Measurements from ENCODE around the gene LGALS7.

LGALS7 gene

GRCh38 chr19:38737921-38738737 is 35.2 kb downstream of the LGALS7 start:
- no peak for DNase-seq

DNA sequence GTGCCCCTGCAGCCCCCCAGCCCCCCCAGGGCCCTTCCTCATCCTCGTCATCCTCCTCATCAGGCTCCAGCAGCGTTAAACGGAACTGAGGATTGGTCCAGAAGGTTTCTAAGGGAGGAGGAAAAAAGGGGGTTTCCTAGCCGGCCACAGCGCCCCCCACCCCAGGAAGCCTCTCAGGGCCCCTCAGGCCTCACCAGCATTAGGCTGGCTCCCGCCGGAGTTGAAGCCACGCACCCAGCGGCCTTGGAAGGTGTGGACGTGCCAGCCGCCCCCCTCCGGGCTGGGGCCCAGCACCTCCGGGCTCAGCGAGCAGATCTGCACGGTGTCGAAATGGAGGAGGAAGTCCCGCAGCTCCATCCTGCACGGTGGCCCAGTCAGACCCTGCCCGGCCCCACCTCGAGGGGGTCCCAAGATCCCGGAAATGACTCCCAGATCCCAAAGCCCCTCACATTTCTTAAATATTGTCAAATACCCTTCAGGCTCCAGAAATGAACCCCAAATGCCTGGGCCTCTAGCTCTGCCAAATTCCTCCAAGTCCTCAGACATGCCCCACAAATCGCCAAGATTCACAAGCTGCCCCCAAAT is 35.9 kb downstream of the LGALS7 start:
- no peak for DNase-seq

- no peak for DNase-seq
Measured at GRCh38 chr19:38736413-38737280, 36.7 kb downstream of the LGALS7 start.

DNA sequence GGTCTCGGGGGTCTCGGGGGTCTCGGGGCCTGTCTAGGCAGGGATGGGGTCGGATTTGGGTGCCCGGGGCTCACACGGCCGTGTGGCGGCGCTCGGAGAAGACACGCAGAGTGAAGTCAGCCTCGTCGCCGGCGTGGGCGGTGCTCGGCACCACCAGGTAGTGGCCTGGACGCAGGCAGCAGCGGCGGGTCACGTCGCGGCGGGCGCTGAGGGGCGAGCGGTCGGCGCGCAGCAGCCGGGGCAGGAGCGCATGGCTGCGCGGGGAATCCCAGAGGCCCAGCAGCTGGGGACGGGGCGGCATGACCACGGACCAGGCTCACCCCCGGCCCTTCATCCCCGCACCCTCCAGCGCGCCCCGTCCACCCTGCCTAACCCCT is 37.3 kb downstream of the LGALS7 start:
- peak; percentile 52 for DNase-seq

DNA sequence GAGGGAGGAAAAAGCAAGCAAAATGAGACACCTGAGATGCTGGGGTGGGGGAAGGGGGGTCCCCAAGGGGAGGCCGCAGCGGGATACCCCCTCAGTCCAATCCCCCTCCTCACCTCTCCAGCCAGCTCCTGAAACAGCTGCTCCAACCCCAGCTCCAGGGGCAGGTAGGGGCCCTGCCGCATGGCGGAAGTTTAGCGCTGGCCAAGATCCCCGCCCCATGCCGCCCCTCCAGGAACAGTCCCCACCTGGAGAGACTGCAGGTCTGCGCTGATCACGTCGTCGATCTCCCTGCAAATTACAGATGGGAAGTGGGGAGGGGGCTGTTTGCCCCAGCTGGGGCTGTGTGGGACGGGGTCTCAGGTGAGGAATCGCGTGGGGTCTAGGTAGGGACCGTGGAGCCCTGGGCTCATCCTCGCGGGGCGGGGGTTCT is 38.0 kb downstream of the LGALS7 start:
- DNase-seq = no peak

- DNase-seq = no peak
Measured at GRCh38 chr19:38734426-38735256, 38.7 kb downstream of the LGALS7 start.

- no peak for DNase-seq
Measured at GRCh38 chr19:38734176-38734425, 39.2 kb downstream of the LGALS7 start.

- no peak for DNase-seq
Measured at GRCh38 chr19:38733493-38734175, 39.7 kb downstream of the LGALS7 start.

DNA sequence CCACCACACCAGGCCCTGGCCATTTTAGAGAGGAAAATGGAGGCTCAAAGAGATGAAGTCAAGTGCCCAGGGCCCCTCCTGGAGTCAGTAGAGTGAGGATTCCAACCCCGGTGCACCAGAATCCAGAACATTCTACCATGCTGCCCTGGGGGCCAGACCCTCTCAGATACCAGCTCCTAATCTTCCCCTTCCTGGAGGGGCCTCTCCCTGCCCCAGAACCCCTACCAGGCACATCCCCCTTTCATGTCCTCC is 40.1 kb downstream of the LGALS7 start:
- no peak for DNase-seq

DNA sequence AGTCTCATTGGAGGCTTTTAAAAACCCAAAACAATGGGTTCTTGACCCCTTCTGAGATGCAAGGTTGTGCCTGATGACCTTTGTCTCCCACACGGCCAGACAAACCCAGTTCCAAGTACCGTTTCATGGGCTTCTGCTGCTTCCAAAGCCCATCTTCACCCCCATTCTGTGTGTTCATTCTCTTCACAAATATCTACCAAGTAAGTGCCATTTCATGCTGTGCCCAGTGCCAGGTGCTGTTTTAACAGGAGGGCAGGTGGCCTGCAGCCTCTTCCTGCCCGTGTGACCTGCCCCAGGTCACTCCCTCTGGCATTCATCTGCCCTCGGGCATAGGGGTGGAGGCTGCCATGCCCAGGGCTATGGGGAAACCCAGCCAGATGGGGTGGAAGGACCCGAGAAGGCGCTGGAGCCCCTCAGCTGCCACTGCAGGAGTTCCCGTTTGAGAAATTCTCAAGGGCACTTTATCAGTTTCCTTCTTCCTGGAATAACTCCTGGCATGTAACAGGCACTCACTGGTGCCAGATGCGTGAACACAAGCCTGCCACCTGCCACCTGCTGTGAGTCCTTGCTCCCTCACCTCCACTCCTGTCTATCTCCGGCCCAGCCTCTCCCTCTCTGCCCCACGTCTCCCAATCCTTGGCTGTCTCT is 41.5 kb downstream of the LGALS7 start:
- DNase-seq = no peak

GRCh38 chr19:38730731-38731589 is 42.4 kb downstream of the LGALS7 start:
- DNase-seq = no peak

GRCh38 chr19:38730470-38730730 is 42.9 kb downstream of the LGALS7 start:
- DNase-seq = no peak

- DNase-seq = no peak
Measured at GRCh38 chr19:38729653-38730469, 43.5 kb downstream of the LGALS7 start.

DNA sequence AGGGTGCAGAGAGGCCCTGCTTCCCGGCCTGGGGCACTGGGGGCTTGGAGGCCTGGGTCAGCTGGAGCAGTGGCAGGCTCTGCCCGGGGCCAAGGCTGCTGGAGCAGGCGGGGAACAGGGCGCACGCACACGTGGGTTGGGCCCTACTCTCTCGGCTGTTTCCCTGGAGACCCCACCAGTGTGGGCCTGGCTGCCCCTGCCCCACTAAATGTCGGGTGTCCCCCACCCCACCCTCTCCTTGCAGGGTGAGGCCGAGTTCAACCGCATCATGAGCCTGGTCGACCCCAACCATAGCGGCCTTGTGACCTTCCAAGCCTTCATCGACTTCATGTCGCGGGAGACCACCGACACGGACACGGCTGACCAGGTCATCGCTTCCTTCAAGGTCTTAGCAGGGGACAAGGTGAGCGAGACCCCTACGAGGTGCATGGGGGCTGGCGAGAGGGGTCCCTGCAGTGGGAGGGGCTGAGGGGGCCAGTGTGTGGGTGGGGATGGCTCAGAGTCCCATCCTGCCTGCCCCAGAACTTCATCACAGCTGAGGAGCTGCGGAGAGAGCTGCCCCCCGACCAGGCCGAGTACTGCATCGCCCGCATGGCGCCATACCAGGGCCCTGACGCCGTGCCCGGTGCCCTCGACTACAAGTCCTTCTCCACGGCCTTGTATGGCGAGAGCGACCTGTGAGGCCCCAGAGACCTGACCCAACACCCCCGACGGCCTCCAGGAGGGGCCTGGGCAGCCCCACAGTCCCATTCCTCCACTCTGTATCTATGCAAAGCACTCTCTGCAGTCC is 44.4 kb downstream of the LGALS7 start:
- DNase-seq = no peak

GRCh38 chr19:38727868-38728660 is 45.3 kb downstream of the LGALS7 start:
- peak; percentile 86 for DNase-seq

GRCh38 chr19:38727306-38727867 is 45.9 kb downstream of the LGALS7 start:
- DNase-seq = no peak

DNA sequence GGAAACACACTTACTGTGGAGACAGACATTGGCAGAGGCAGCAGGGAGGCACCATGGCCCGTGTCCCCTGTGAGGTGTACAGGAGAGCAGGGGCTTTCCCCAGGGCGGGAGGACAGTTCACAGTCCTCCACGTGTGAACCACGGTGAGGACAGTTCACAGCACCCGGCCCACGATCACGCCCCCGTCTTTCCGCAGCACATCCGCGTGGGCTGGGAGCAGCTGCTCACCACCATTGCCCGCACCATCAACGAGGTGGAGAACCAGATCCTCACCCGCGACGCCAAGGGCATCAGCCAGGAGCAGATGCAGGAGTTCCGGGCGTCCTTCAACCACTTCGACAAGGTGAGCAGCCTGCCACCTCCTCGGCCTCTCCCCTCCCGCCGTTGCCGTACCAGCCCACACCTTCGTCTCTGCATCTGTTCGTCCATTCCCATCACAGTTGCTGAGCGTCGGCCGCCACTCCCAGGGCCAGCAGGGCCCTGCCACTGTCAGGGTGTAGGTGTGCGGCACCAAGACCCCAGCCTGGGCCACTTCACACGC is 46.5 kb downstream of the LGALS7 start:
- no peak for DNase-seq

DNA sequence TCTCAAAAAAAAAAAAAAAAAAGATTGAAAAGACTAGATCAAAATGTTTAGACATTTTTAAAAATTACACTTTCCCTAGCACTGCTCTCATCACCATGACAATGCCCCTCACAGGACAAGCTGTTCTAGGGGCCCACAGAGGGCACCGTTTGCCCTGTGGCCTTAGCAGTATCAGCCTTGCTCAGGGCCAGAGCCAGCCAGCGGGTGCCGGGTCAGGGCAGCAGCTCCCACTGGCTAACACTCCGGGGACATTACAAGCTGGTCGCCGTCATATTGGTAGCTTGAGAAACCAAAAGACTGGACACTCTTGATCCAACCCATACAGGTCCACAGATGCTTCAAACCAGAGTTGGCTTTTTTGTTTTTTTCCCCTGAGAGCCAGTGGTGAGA is 47.0 kb downstream of the LGALS7 start:
- no peak for DNase-seq

All from NCI-H226 (cell line).